Raji (cell line): Measurements from ENCODE around the gene UBE2E1.

Source experiments
- POLR2A ChIP-seq: IDR thresholded peaks from 2 replicates; pipeline ENCODE4 v1.6.1; 2011; ENCODE audit warnings: low read depth, low read length, control low read depth; ENCODE audit not compliant: insufficient read depth

UBE2E1 gene

DNA sequence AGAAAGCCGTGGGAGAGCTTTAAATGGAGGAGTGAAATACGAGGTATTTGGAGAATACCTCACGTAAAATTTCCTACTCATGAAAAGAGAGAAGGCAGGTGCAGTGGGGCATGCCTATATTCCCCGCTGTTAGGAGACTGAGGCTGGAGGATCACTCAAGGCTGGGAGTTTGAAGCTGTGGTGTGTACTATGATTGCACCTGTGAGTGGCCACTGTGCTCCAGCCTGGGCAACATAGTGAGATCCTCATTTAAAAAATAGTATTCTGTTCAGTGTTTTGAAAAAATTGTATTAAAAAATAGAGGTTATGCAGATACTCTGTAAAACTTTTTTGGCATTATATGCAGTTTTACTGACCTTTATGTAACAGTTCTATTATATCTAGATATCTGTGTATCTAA lies 20.0 kb downstream of the UBE2E1 start:
- TF ChIP-seq POLR2A: no peak

DNA sequence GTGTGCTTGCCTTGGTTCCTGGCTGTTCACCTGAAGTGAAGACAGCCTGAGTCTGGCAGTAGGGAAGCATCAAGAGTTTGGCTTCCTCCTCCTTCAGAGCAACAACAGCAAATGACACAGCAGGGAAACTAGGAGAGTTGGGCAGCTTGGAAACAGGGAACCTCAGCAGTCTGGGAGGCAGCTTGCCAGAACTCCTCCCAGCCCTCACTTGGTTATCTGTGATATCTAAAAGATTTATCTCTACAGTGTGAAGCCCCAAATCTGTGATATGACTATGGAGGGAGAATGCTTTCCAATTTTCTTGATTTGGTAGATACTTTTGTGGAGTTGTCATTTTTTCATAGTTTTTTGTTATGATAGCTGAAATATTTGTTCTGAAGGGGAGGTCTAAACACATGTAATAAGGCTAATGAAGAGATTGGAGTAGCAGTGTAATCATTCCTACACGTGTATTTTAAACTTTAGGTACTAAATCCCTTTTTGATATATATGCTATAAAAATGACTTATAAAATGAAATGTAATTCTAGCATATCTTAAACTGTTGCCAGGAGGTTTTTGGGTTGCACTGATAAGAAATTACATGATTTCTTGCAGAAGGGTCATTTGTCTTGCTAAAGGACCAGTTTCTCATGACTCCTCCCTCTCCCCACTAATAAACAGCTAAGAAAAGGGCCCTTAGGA lies 20.8 kb downstream of the UBE2E1 start:
- TF ChIP-seq POLR2A: no peak

GRCh38 chr3:23829242-23829934 lies 23.6 kb downstream of the UBE2E1 start:
- no peak for TF ChIP-seq POLR2A

GRCh38 chr3:23830869-23831484 lies 25.2 kb downstream of the UBE2E1 start:
- no peak for TF ChIP-seq POLR2A

- TF ChIP-seq POLR2A: no peak
Measured at GRCh38 chr3:23831517-23832394, 26.0 kb downstream of the UBE2E1 start.

DNA sequence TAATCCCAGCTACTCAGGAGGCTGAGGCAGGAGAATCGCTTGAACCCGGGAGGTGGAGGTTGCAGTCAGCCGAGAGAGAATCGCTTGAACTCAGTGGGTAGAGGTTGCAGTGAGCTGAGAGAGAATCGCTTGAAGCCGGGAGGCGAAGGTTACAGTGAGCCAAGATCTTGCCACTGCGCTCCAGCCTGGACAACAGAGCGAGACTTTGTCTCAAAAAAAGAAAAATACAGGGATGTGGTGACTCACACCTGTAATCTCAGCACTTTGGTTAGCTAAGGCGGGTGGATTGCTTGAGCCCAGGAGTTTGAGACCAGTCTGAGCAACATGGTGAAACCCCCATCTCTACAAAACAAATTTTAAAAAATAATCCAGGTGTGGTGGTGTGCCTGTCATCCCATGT lies 26.8 kb downstream of the UBE2E1 start:
- TF ChIP-seq POLR2A: no peak

GRCh38 chr3:23834082-23834870 lies 28.5 kb downstream of the UBE2E1 start:
- no peak for TF ChIP-seq POLR2A

- TF ChIP-seq POLR2A: no peak
Measured at GRCh38 chr3:23835087-23835486, 29.3 kb downstream of the UBE2E1 start.

DNA sequence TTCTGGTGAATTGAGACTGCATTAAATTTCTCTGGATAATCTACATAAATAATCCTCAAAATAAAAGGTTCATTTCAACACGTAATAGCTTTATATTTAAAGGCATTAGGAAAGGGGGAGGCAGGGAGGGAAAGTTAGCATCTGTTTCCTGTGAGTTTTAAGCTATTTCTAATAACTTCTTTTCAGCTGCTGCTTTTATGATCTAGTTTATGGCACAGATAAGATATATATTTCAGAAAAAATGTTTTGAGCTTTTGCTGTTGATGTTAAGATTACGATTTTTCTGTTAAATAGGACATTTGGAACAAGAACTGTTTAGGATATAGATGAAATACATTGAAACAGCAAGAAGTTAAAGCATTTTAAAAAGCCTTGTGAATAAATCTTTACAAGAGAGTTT lies 30.0 kb downstream of the UBE2E1 start:
- no peak for TF ChIP-seq POLR2A

- no peak for TF ChIP-seq POLR2A
Measured at GRCh38 chr3:23836536-23837230, 30.9 kb downstream of the UBE2E1 start.

GRCh38 chr3:23837286-23837685 lies 31.5 kb downstream of the UBE2E1 start:
- no peak for TF ChIP-seq POLR2A

DNA sequence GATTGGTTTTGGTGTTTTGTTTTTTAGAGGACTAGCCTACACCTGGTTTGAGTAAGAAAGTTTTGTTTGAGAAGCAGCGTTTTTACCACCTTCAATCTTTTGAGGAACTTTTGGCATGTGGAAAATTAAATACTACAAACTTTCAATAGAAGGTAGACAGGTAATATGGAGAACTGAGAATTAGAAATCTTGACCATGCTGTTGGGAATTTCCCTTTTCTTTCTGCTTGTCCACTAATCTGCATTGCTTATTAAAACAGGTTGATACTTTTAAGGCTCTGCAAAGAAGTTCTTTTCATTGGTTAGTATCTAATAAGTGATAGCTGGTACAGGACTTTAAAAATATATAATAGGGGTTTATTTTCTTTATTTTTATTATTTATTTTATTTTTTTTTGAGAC lies 31.9 kb downstream of the UBE2E1 start:
- no peak for TF ChIP-seq POLR2A

DNA sequence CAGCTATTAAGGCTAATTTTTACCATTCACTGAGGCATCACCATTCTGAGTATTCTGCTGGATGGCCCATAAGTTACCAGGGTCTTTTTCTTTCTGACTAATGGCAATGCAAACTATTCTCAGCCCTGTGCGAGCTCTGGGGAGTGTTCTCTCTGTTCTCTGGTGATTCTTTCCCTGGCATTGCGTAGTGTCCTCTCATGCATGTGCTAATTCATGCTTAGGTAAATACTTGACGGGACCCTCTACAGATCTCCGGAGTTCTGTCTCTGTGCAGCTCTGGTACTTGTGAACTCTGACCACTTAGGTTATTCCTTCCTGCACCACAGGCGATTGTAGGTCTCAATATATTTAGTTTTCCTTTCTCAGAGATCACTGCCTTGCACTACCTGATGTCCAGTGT lies 34.8 kb downstream of the UBE2E1 start:
- TF ChIP-seq POLR2A: no peak

GRCh38 chr3:23843869-23844268 lies 38.1 kb downstream of the UBE2E1 start:
- TF ChIP-seq POLR2A: no peak
